ENCODE measurements around the gene MRE11.

- TF ChIP-seq CTCF (IDR thresholded peaks at IDR 0.05): no peak
- TF ChIP-seq JUNB (IDR thresholded peaks at IDR 0.05): peak; percentile 83
- no peak for TF ChIP-seq CBX2 (IDR thresholded peaks at IDR 0.05; ENCODE audit: borderline replicate concordance, low read depth)
- no peak for TF ChIP-seq RCOR1 (IDR thresholded peaks at IDR 0.05; ENCODE audit: low read depth, low read length)
- TF ChIP-seq NPAS2 (CRISPR knock-in tag; IDR thresholded peaks at IDR 0.05; ENCODE audit: borderline replicate concordance): no peak
- TF ChIP-seq CBX8 (IDR thresholded peaks at IDR 0.05): no peak
- no peak for TF ChIP-seq SREBF2 (IDR thresholded peaks at IDR 0.05)
- no peak for TF ChIP-seq ESRRA (IDR thresholded peaks at IDR 0.05; ENCODE audit: borderline replicate concordance, low read length)
- no peak for TF ChIP-seq PBX3 (IDR thresholded peaks at IDR 0.05)
- no peak for TF ChIP-seq MYC (IDR thresholded peaks at IDR 0.05; ENCODE audit: borderline replicate concordance, low read length)
- peak; percentile 34 to 78; a peak in 1 of 5 replicates for TF ChIP-seq JUN (IDR thresholded peaks at IDR 0.05)
- TF ChIP-seq EP300 (IDR thresholded peaks at IDR 0.05): no peak
Observed at GRCh38 chr11:94449437-94449836, 44.2 kb downstream of the MRE11 start.

Measured in A549 (cell line).